Bronchial epithelial cell (primary cell): Measurements from ENCODE around the gene TSPAN12. TPM values are rescaled to one million over a fixed set of nuclear protein-coding genes. Genes with fewer than 3 reads are reported as not detected.

Experiments used
- DNase-seq: peaks from one replicate; pipeline ENCODE4 v3.0.0-alpha.2; 2010; ENCODE audit warnings: low read depth
- FAIRE-seq: peaks from 2 replicates; lab custom pipeline; 2011; peaks lifted over from hg19 to GRCh38; lab: Jason Lieb, UNC
- H3K27me3 ChIP-seq: 2 replicates; pipeline ENCODE4 v1.5.1; 2011; ENCODE audit warnings: low read length; ENCODE audit not compliant: control insufficient read depth, insufficient read depth
- H3K36me3 ChIP-seq: 2 replicates; pipeline ENCODE4 v1.5.1; 2011; ENCODE audit warnings: low read length; ENCODE audit not compliant: control insufficient read depth, insufficient read depth
- H3K4me3 ChIP-seq: 2 replicates; pipeline ENCODE4 v1.5.1; 2011; ENCODE audit warnings: mild to moderate bottlenecking, low read depth, low read length, control low read depth
- total RNA-seq: library from RNA; depleted of rRNA; stranded (reverse); fragments of >200 nt; gene quantifications from 2 replicates; pipeline ENCODE4 v1.2.1, GENCODE V29; 2014
- TF ChIP-seq, protein P1 (sequence below): IDR thresholded peaks from 2 replicates; pipeline ENCODE4 v1.5.1; 2011; ENCODE audit warnings: mild to moderate bottlenecking, moderate library complexity, low read length, control low read depth, inconsistent platforms; ENCODE audit not compliant: insufficient read depth, severe bottlenecking

Gene TSPAN12
- total RNA-seq, 1 donor from 2014 or later: 1.6 TPM

DNA sequence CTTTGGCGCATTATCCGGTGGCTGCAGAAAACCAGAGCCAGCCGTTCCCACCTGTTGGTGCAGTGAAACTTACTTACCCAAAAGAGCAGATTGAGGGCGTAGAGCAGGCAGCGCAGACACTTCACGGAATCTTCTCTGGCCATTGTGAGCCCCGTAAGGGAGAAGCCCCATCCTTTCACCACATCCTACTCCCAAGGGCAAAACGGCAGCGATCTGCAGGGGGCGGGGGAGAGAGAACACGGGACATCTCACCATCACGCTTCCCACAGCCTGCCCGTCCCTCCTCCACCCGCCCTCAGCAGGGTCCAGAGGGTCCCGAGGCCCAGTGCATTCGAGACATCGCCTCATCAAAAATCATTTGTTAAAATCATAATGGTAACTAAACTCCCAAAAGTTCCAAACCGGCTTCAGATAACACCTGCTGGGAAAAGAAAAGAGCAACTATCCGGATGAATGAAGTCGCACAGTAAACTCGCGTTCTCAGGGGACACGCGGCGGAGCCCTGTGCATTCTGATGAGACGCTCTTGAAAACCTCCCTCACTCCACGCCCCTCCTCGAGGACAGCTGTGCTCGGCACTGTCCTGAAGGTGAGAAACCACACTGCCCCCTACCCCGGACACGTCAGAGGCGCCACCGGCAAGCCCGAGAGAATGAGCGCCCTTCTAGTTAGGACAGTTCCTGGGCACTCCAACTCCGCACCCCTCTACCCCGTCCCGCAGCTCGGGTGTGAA is 1.2 kb downstream of the TSPAN12 start:
- peaks cover 3% of the 10 kb centered on the region for H3K27me3 ChIP-seq
- H3K4me3 ChIP-seq: peak overlapping the region; percentile 73
- DNase-seq (peak; percentile 3), FAIRE-seq (no peak)
- TF ChIP-seq, protein P1, sequence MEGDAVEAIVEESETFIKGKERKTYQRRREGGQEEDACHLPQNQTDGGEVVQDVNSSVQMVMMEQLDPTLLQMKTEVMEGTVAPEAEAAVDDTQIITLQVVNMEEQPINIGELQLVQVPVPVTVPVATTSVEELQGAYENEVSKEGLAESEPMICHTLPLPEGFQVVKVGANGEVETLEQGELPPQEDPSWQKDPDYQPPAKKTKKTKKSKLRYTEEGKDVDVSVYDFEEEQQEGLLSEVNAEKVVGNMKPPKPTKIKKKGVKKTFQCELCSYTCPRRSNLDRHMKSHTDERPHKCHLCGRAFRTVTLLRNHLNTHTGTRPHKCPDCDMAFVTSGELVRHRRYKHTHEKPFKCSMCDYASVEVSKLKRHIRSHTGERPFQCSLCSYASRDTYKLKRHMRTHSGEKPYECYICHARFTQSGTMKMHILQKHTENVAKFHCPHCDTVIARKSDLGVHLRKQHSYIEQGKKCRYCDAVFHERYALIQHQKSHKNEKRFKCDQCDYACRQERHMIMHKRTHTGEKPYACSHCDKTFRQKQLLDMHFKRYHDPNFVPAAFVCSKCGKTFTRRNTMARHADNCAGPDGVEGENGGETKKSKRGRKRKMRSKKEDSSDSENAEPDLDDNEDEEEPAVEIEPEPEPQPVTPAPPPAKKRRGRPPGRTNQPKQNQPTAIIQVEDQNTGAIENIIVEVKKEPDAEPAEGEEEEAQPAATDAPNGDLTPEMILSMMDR: no peak
- H3K36me3 ChIP-seq: no peaks in the 10 kb centered on the region

DNA sequence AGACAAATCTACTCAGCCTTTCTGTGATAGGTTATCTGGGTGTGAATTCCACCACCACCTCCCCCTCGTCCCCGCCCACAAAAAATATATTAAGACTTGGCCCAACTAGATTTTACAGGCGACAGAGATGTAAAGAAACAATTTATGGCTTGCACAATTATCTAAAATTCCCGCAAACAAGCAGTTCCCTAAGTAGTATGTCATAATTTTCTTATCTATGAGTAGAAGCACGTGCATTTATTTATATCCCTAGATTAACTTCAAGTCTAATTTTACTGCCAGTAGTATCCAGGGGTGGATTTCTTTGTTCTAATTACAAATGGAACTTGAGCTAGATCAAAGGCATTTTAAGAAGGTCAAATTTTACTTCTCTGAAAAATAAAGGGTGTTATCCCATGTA is 1.7 kb downstream of the TSPAN12 start:
- Histone ChIP-seq H3K4me3 (no peak overlapping the region), H3K27me3 (peaks cover 3% of the 10 kb centered on the region), H3K36me3 (no peaks in the 10 kb centered on the region)
- DNase-seq (no peak), FAIRE-seq (no peak)
- TF ChIP-seq, protein P1: no peak

DNA sequence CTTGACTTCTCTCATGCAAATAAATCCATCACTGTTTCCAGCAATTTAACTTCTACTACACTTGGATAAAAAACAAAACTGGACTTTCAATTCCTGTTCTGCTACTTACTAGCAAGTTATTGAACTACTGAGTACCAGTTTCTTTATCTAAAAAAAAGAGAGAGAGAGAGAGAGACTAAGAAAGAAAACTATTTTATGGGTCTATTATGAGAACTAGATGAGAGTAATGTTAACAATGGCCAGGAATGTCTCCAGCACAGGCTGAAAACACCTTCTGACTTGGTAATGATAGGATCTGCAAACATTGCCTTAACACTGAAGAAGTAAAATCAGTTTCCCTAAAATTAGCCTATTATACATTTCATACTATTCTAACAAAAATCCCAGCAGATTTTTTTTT is 5.2 kb downstream of the TSPAN12 start:
- Histone ChIP-seq H3K27me3 (peaks cover 3% of the 10 kb centered on the region), H3K36me3 (no peaks in the 10 kb centered on the region), H3K4me3 (no peak overlapping the region)
- no peak for DNase-seq
- FAIRE-seq: no peak
- TF ChIP-seq, protein P1: no peak

DNA sequence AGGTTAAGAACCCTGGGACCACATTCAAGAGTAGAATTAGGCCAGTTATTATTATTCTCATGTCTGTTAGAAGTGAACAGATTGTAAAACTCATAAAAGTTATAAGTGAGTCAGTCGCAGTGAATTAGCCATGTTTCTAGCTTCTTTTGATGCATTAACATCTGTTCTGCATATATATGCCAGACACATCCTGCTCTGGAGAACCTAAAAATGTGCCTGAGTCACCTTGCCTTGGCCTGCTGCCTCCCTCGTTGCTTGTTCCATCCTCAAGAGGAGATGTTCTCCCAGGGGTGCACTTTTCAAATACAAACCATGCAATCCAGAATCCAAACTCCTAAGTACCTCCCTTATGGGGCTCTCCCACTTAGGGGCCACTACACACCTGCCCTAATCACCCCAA is 14.8 kb downstream of the TSPAN12 start:
- H3K27me3 ChIP-seq: no peaks in the 10 kb centered on the region
- no peak overlapping the region for H3K4me3 ChIP-seq
- no peaks in the 10 kb centered on the region for H3K36me3 ChIP-seq
- no peak for FAIRE-seq
- TF ChIP-seq, protein P1: no peak
- no peak for DNase-seq

DNA sequence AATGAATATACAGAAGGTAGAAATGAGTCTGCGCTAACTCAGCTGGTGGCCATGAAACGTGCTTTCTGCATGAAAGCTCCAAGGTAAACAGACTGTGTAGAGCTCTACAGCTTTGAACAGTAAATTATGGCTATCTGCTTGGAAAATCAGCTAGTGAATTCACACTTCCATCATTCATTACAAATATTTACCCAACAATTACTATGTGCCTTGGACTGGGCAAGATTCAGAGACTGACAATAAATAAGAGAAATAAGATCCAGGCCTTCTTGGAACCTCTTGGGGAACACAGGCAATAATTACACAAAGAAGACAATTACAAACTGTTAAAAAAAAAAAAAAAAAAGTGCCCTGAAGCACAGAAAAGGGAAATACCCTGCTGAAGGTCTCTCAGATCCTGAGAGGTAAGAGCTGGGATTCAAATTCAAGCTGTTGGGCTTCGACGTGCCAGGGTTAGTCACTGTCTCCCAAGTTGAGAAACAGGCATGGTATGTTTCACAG is 15.8 kb downstream of the TSPAN12 start:
- Histone ChIP-seq H3K27me3 (no peaks in the 10 kb centered on the region), H3K4me3 (no peak overlapping the region), H3K36me3 (no peaks in the 10 kb centered on the region)
- TF ChIP-seq, protein P1: no peak
- no peak for FAIRE-seq
- DNase-seq: peak; percentile 39

DNA sequence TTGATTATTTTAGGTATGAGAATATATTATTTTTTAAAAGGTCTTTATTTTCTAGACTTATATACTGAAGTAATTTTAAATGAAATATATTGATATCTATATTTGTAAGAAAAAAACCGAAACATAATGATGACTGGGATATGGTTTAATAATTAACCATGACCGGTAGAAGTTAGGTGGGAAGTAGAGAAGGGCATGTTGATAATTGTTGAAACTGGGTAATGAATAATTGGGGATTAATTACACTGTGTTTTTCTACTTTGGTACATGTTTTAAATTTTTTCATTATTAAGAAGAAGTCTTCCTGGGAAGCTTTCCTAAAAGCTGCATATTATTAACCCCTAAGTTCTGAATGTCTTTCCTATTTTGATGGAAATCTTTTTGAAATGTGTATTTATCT is 16.3 kb downstream of the TSPAN12 start:
- no peaks in the 10 kb centered on the region for H3K36me3 ChIP-seq
- TF ChIP-seq, protein P1: no peak
- H3K27me3 ChIP-seq: no peaks in the 10 kb centered on the region
- DNase-seq: no peak
- H3K4me3 ChIP-seq: no peak overlapping the region
- no peak for FAIRE-seq
